ENCODE data around the gene GPR158.

GRCh38 chr10:25561758-25562157, 387.0 kb downstream of the GPR158 start:
- no peak for TF ChIP-seq TAF1 (IDR thresholded peaks at IDR 0.05; ENCODE audit: borderline replicate concordance, low read depth, low read length)
- TF ChIP-seq POLR2AphosphoS5 (IDR thresholded peaks at IDR 0.05; ENCODE audit: low read depth, low read length), result no peak

Data from GM12892 (cell line).